ENCODE data around the gene RNF125.
A peak's percentile ranks its signal among the peaks of the same experiment; 100 is the strongest.

RNF125 gene

GRCh38 chr18:32092422-32093101 is 73.9 kb downstream of the RNF125 start:
- H3K27ac ChIP-seq: peak overlapping the region; percentile 99
- POLR2A ChIA-PET (ENCODE audit: low non-redundant PET): no interaction called here
- TF ChIP-seq, protein P1, sequence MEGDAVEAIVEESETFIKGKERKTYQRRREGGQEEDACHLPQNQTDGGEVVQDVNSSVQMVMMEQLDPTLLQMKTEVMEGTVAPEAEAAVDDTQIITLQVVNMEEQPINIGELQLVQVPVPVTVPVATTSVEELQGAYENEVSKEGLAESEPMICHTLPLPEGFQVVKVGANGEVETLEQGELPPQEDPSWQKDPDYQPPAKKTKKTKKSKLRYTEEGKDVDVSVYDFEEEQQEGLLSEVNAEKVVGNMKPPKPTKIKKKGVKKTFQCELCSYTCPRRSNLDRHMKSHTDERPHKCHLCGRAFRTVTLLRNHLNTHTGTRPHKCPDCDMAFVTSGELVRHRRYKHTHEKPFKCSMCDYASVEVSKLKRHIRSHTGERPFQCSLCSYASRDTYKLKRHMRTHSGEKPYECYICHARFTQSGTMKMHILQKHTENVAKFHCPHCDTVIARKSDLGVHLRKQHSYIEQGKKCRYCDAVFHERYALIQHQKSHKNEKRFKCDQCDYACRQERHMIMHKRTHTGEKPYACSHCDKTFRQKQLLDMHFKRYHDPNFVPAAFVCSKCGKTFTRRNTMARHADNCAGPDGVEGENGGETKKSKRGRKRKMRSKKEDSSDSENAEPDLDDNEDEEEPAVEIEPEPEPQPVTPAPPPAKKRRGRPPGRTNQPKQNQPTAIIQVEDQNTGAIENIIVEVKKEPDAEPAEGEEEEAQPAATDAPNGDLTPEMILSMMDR (conservative IDR thresholded peaks at IDR 0.05; ENCODE audit: low read depth): no peak
- CTCF ChIA-PET: no interaction called here
- peak; percentile 93 for DNase-seq (ENCODE audit: low spot score)

- CTCF ChIA-PET: no interaction called here
- H3K27ac ChIP-seq: peak overlapping the region; percentile 99
- TF ChIP-seq, protein P1 (conservative IDR thresholded peaks at IDR 0.05; ENCODE audit: low read depth): no peak
- POLR2A ChIA-PET (ENCODE audit: low non-redundant PET): no interaction called here
- peak; percentile 52 for DNase-seq (ENCODE audit: low spot score)
These were observed 74.5 kb downstream of the RNF125 start for GRCh38 chr18:32093102-32093511.

GRCh38 chr18:32093523-32093922 is 74.9 kb downstream of the RNF125 start:
- TF ChIP-seq, protein P1 (conservative IDR thresholded peaks at IDR 0.05; ENCODE audit: low read depth): no peak
- peak overlapping the region; percentile 99 for H3K27ac ChIP-seq
- peak; percentile 7 for DNase-seq (ENCODE audit: low spot score)
- ChIA-PET CTCF (no interaction called here), POLR2A (ENCODE audit: low non-redundant PET) (no interaction called here)

DNA sequence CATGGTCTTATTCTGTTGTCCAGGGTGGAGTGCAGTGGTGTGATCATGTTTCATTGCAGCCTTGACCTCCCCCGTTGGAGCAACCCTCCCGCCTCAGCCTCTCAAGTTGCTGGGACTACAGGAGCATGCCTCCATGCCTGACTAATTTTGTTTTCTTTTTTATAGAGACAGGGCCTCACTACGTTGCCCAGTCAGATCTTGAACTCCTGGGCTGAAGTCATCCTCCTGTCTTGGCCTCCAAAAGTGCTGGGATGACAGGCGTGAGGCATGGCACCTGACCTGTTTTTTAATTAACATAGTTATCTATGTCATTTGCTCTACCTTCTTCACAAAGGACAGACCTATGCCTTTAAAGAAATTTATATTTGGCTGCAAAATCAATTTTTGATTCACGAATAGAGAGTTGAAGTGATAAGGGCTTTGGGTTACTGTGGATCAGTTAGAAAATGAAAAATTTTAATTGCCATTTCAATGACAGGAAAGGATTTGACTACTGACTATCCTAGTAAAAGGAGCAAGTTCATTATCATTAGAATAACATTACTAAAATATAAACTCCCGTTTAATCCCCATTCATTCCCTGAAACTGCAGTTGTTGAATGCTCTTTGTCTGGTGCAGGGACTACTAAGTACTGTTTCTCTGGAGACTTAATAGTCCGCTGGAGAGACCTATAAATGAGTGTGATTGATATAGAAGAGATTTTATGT is 76.7 kb downstream of the RNF125 start:
- CTCF ChIA-PET: no interaction called here
- no peak for DNase-seq (ENCODE audit: low spot score)
- POLR2A ChIA-PET (ENCODE audit: low non-redundant PET): no interaction called here
- TF ChIP-seq, protein P1 (conservative IDR thresholded peaks at IDR 0.05; ENCODE audit: low read depth): no peak
- H3K27ac ChIP-seq: no peak overlapping the region

GRCh38 chr18:32095900-32096229 is 77.2 kb downstream of the RNF125 start:
- no peak overlapping the region for H3K27ac ChIP-seq
- DNase-seq (ENCODE audit: low spot score): no peak
- POLR2A ChIA-PET (ENCODE audit: low non-redundant PET): no interaction called here
- CTCF ChIA-PET: no interaction called here
- TF ChIP-seq, protein P1 (conservative IDR thresholded peaks at IDR 0.05; ENCODE audit: low read depth): no peak

GRCh38 chr18:32096946-32097345 is 78.3 kb downstream of the RNF125 start:
- POLR2A ChIA-PET (ENCODE audit: low non-redundant PET): no interaction called here
- TF ChIP-seq, protein P1 (conservative IDR thresholded peaks at IDR 0.05; ENCODE audit: low read depth): no peak
- H3K27ac ChIP-seq: no peak overlapping the region
- no peak for DNase-seq (ENCODE audit: low spot score)
- CTCF ChIA-PET: interaction anchor here (0.6 kb wide), 1 partner anchor 16 kb away, joined by 6 read pairs; no protein-coding TSS in a partner anchor

Measured in RWPE1 (cell line).